Measurements from ENCODE around the gene SNRPD3. TPM values are rescaled to one million over a fixed set of nuclear protein-coding genes. Genes with fewer than 3 reads are reported as not detected.

The SNRPD3 gene
- total RNA-seq, 1 experiment from 2014 or later, result 270 TPM

GRCh38 chr22:24559471-24559870 is 3.7 kb downstream of the SNRPD3 start:
- Histone ChIP-seq H3F3A (ENCODE audit: low read length, unreplicated experiment) (no peaks in the 10 kb centered on the region), H3K9me2 (replicated peaks; ENCODE audit: low read length) (no peaks in the 10 kb centered on the region), H3K4me3 (ENCODE audit: low read length) (no peak overlapping the region), H3K9ac (ENCODE audit: low read length) (no peak overlapping the region), H2AFZ (ENCODE audit: low read length) (no peak overlapping the region), H3K27me3 (ENCODE audit: low read length) (no peaks in the 10 kb centered on the region), H3K79me2 (ENCODE audit: low read length) (peaks cover 85% of the 10 kb centered on the region), H3K4me2 (ENCODE audit: low read length) (no peak overlapping the region), H4K20me1 (ENCODE audit: low read length) (peaks cover 32% of the 10 kb centered on the region), H3K27ac (ENCODE audit: low read length) (no peak overlapping the region), H3K36me3 (ENCODE audit: low read depth, low read length) (peaks cover 39% of the 10 kb centered on the region), H3K4me1 (ENCODE audit: insufficient read depth, low read length) (peaks cover 10% of the 10 kb centered on the region; the same call in 1 of the 2 replicates), H3K9me3 (ENCODE audit: low read length) (no peaks in the 10 kb centered on the region)
- CTCF ChIA-PET, result no interaction called here
- no peak for DNase-seq
- no peak for ATAC-seq
- intact Hi-C loops (cut with micrococcal nuclease), result no loop called here
- no peak for TF ChIP-seq EZH2 (IDR thresholded peaks at IDR 0.05; ENCODE audit: low read length, unreplicated experiment)
- no peak for TF ChIP-seq CTCF (conservative IDR thresholded peaks at IDR 0.05; ENCODE audit: low read depth, low read length)
- TF ChIP-seq EZH2phosphoT487 (IDR thresholded peaks at IDR 0.05; ENCODE audit: borderline replicate concordance, low read length), result no peak
- BruUV-seq (replicated peaks), result no TSS peak
- POLR2A ChIA-PET (ENCODE audit: unreplicated experiment), result no interaction called here

DNA sequence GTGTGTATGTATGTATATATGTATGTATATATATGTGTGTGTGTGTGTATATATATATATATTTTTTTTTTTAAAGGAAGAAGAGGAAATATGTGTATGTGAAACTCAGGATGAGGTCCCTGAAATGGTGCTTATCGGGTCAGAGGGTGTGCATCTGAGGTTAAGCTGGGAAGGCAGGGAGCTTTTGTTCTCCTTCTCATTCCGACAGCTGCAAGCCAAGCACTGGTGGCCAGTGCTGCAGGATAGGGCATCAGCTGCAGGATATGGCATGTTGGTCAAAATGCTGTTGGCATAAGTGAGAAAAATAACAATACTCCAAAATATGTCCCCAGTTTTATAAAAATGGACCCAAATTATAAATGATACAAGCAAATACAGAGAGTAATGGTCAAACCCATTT is 7.4 kb downstream of the SNRPD3 start:
- no peak overlapping the region for H2AFZ ChIP-seq (ENCODE audit: low read length)
- H3K27ac ChIP-seq (ENCODE audit: low read length), result no peak overlapping the region
- H3K9me3 ChIP-seq (ENCODE audit: low read length), result no peaks in the 10 kb centered on the region
- DNase-seq, result no peak
- peaks cover 40% of the 10 kb centered on the region for H3K36me3 ChIP-seq (ENCODE audit: low read depth, low read length)
- H3K4me2 ChIP-seq (ENCODE audit: low read length), result no peak overlapping the region
- ChIA-PET CTCF (no interaction called here), POLR2A (ENCODE audit: unreplicated experiment) (no interaction called here)
- ATAC-seq, result no peak
- BruUV-seq (replicated peaks), result no TSS peak
- no peak overlapping the region for H3K4me3 ChIP-seq (ENCODE audit: low read length)
- intact Hi-C loops (cut with micrococcal nuclease), result no loop called here
- H3K27me3 ChIP-seq (ENCODE audit: low read length), result no peaks in the 10 kb centered on the region
- H3K9ac ChIP-seq (ENCODE audit: low read length), result no peak overlapping the region
- H3K79me2 ChIP-seq (ENCODE audit: low read length), result peaks cover 88% of the 10 kb centered on the region
- H3K4me1 ChIP-seq (ENCODE audit: insufficient read depth, low read length), result no peaks in the 10 kb centered on the region
- H3F3A ChIP-seq (ENCODE audit: low read length, unreplicated experiment), result no peaks in the 10 kb centered on the region
- H4K20me1 ChIP-seq (ENCODE audit: low read length), result peaks cover 37% of the 10 kb centered on the region; the same call in 1 of the 2 replicates
- no peaks in the 10 kb centered on the region for H3K9me2 ChIP-seq (replicated peaks; ENCODE audit: low read length)
- no peak for TF ChIP-seq CTCF (conservative IDR thresholded peaks at IDR 0.05; ENCODE audit: low read depth, low read length)
- TF ChIP-seq EZH2phosphoT487 (IDR thresholded peaks at IDR 0.05; ENCODE audit: borderline replicate concordance, low read length), result no peak
- no peak for TF ChIP-seq EZH2 (IDR thresholded peaks at IDR 0.05; ENCODE audit: low read length, unreplicated experiment)

GRCh38 chr22:24564376-24565058 is 8.7 kb downstream of the SNRPD3 start:
- intact Hi-C loops (cut with micrococcal nuclease), result loop anchor here (1.0 kb wide), 1 partner anchor 13 kb away; no protein-coding TSS in a partner anchor
- BruUV-seq (replicated peaks), result no TSS peak
- Histone ChIP-seq H3K9me3 (ENCODE audit: low read length) (no peaks in the 10 kb centered on the region), H3K36me3 (ENCODE audit: low read depth, low read length) (peaks cover 27% of the 10 kb centered on the region), H3F3A (ENCODE audit: low read length, unreplicated experiment) (no peaks in the 10 kb centered on the region), H3K9me2 (replicated peaks; ENCODE audit: low read length) (no peaks in the 10 kb centered on the region), H3K27ac (ENCODE audit: low read length) (no peak overlapping the region), H3K79me2 (ENCODE audit: low read length) (peaks cover 75% of the 10 kb centered on the region), H3K4me3 (ENCODE audit: low read length) (no peak overlapping the region), H3K4me1 (ENCODE audit: insufficient read depth, low read length) (no peaks in the 10 kb centered on the region), H3K4me2 (ENCODE audit: low read length) (no peak overlapping the region), H2AFZ (ENCODE audit: low read length) (no peak overlapping the region), H3K27me3 (ENCODE audit: low read length) (no peaks in the 10 kb centered on the region), H3K9ac (ENCODE audit: low read length) (no peak overlapping the region), H4K20me1 (ENCODE audit: low read length) (peaks cover 37% of the 10 kb centered on the region; the same call in 1 of the 2 replicates)
- CTCF ChIA-PET, result no interaction called here
- POLR2A ChIA-PET (ENCODE audit: unreplicated experiment), result no interaction called here
- no peak for ATAC-seq
- DNase-seq, result no peak
- TF ChIP-seq CTCF (conservative IDR thresholded peaks at IDR 0.05; ENCODE audit: low read depth, low read length), result no peak
- TF ChIP-seq EZH2phosphoT487 (IDR thresholded peaks at IDR 0.05; ENCODE audit: borderline replicate concordance, low read length), result no peak
- TF ChIP-seq EZH2 (IDR thresholded peaks at IDR 0.05; ENCODE audit: low read length, unreplicated experiment), result no peak

Data from PC-3 (cell line).